Testis (tissue), 2 donors: ENCODE results near the gene DALRD3.

Source experiments
- CTCF ChIP-seq, 3 experiments: fragments of 450-650 bp in 2 of 3; fragments of 200-600 bp in 1 of 3; sonication (generic) in 1 of 3; IDR thresholded peaks; one replicate each; pipeline ENCODE4 v1.5.1; 2016 to 2019; ENCODE audit warnings: antibody characterized with exemption in 3 of 3, mild to moderate bottlenecking in 2 of 3, moderate library complexity in 1 of 3
- POLR2A ChIP-seq: fragments of 450-650 bp; IDR thresholded peaks from one replicate; pipeline ENCODE4 v1.6.1; 2017; ENCODE audit warnings: antibody characterized with exemption, mild to moderate bottlenecking, moderate library complexity

- TF ChIP-seq CTCF (IDR thresholded peaks at IDR 0.05) = no peak
- TF ChIP-seq POLR2A = no peak
These were observed 11.9 kb upstream of the DALRD3 start for GRCh38 chr3:49030321-49030720.
